ENCODE results near the gene PCNX3.
"Not testable (repeated sequence)": the region's sequence is repeated elsewhere in the genome, so short reads cannot be mapped to it uniquely, and the experiment has no call there.

PCNX3 gene

GRCh38 chr11:65620666-65621065, 5.1 kb downstream of the PCNX3 start:
- no peak for DNase-seq (ENCODE audit: low read depth)

- DNase-seq (ENCODE audit: low read depth) = no peak
These were observed 5.9 kb downstream of the PCNX3 start for GRCh38 chr11:65621460-65621859.

- DNase-seq (ENCODE audit: low read depth) = no peak
These were observed 6.4 kb downstream of the PCNX3 start for GRCh38 chr11:65622011-65622410.

GRCh38 chr11:65623177-65623576, 7.6 kb downstream of the PCNX3 start:
- DNase-seq (ENCODE audit: low read depth) = no peak

GRCh38 chr11:65623852-65624616, 8.5 kb downstream of the PCNX3 start:
- no peak for DNase-seq (ENCODE audit: low read depth)

GRCh38 chr11:65624931-65625627, 9.5 kb downstream of the PCNX3 start:
- DNase-seq (ENCODE audit: low read depth) = no peak

- DNase-seq (ENCODE audit: low read depth) = no peak
These were observed 10.2 kb downstream of the PCNX3 start for GRCh38 chr11:65625628-65626342.

GRCh38 chr11:65627202-65627601, 11.6 kb downstream of the PCNX3 start:
- DNase-seq (ENCODE audit: low read depth) = no peak

- no peak for DNase-seq (ENCODE audit: low read depth)
These were observed 14.0 kb downstream of the PCNX3 start for GRCh38 chr11:65629579-65629978.

GRCh38 chr11:65630215-65630614, 14.6 kb downstream of the PCNX3 start:
- no peak for DNase-seq (ENCODE audit: low read depth)

- DNase-seq (ENCODE audit: low read depth) = no peak
These were observed 18.0 kb downstream of the PCNX3 start for GRCh38 chr11:65633390-65634108.

GRCh38 chr11:65634109-65634436, 18.5 kb downstream of the PCNX3 start:
- DNase-seq (ENCODE audit: low read depth) = no peak

- DNase-seq (ENCODE audit: low read depth) = no peak
These were observed 18.9 kb downstream of the PCNX3 start for GRCh38 chr11:65634440-65634839.

- DNase-seq (ENCODE audit: low read depth) = no peak
These were observed 19.5 kb downstream of the PCNX3 start for GRCh38 chr11:65634905-65635731.

GRCh38 chr11:65636108-65637031, 20.8 kb downstream of the PCNX3 start:
- DNase-seq (ENCODE audit: low read depth) = no peak

GRCh38 chr11:65637032-65637557, 21.5 kb downstream of the PCNX3 start:
- no peak for DNase-seq (ENCODE audit: low read depth)

GRCh38 chr11:65637794-65638419, 22.3 kb downstream of the PCNX3 start, which contains the start of gene SIPA1:
TSS of gene SIPA1 (plus strand) at chr11:65638101. CDS start at chr11:65640922, 2,821 bp downstream.
- DNase-seq (ENCODE audit: low read depth) = peak; percentile 81

GRCh38 chr11:65639228-65639597, 23.6 kb downstream of the PCNX3 start:
- DNase-seq (ENCODE audit: low read depth) = not testable (repeated sequence)

GRCh38 chr11:65639623-65640482, 24.3 kb downstream of the PCNX3 start:
- DNase-seq (ENCODE audit: low read depth) = no peak
